OCI-LY3 (cell line): ENCODE data around the gene ENOSF1.

Experiments used
- CTCF ChIP-seq: fragments of 200-600, 300-600 bp; sonication (generic); IDR thresholded peaks from 2 replicates; pipeline ENCODE4 v1.5.1; 2014; ENCODE audit warnings: antibody characterized with exemption, low read length, low read depth
- EZH2phosphoT487 ChIP-seq: fragments of 200-600 bp; shearing (Covaris generic); IDR thresholded peaks from 2 replicates; pipeline ENCODE4 v1.6.1; 2018; ENCODE audit warnings: antibody characterized with exemption, mixed run types, low read depth

- TF ChIP-seq CTCF (no peak), EZH2phosphoT487 (no peak)
Observed at GRCh38 chr18:668260-668659, 44.2 kb downstream of the ENOSF1 start.
